Liver (tissue), 9 donors: ENCODE data around the gene OR8J3. TPM values are rescaled to one million over a fixed set of nuclear protein-coding genes. Genes with fewer than 3 reads are reported as not detected.

Source experiments
- DNase-seq: peaks from one replicate; pipeline ENCODE4 v3.0.0-alpha.2; 2017; ENCODE audit warnings: low spot score
- H3K27ac ChIP-seq, 2 donors: one replicate each; pipeline ENCODE4 v1.7.0; 2013; ENCODE audit warnings: inconsistent platforms in 2 of 2, low read length in 2 of 2, control low read depth in 1 of 2, low read depth in 1 of 2, mild to moderate bottlenecking in 1 of 2
- H3K27me3 ChIP-seq, 4 donors: one replicate each; pipeline versions ENCODE4 v1.6.1 to v1.7.0; 2013; ENCODE audit warnings: low read length in 3 of 4, inconsistent platforms in 1 of 4, mild to moderate bottlenecking in 1 of 4, moderate library complexity in 1 of 4; ENCODE audit not compliant: control insufficient read depth in 4 of 4, insufficient read depth in 4 of 4
- H3K36me3 ChIP-seq, 4 donors: one replicate each; pipeline versions ENCODE4 v1.6.1 to v1.7.0; 2013; ENCODE audit warnings: low read length in 3 of 4, mild to moderate bottlenecking in 3 of 4, low read depth in 1 of 4, moderate library complexity in 1 of 4; ENCODE audit not compliant: control insufficient read depth in 4 of 4, insufficient read depth in 3 of 4
- H3K4me1 ChIP-seq, 4 donors: one replicate each; pipeline versions ENCODE4 v1.6.1 to v1.7.0; 2013; ENCODE audit warnings: low read length in 3 of 4, mild to moderate bottlenecking in 3 of 4, moderate library complexity in 1 of 4; ENCODE audit not compliant: control insufficient read depth in 4 of 4, insufficient read depth in 4 of 4
- H3K4me3 ChIP-seq, 3 donors: one replicate each; pipeline versions ENCODE4 v1.6.1 to v1.7.0; 2013; ENCODE audit warnings: low read length in 3 of 3, control low read depth in 1 of 3, low read depth in 1 of 3, mild to moderate bottlenecking in 1 of 3
- H3K9ac ChIP-seq, 2 donors: one replicate each; pipeline ENCODE4 v1.7.0; 2013; ENCODE audit warnings: low read length in 2 of 2, mild to moderate bottlenecking in 2 of 2, moderate library complexity in 2 of 2, control low read depth in 1 of 2, low read depth in 1 of 2
- H3K9me3 ChIP-seq, 4 donors: one replicate each; pipeline versions ENCODE4 v1.6.1 to v1.7.0; 2013; ENCODE audit warnings: low read length in 3 of 4; ENCODE audit not compliant: control insufficient read depth in 4 of 4
- CTCF ChIP-seq: fragments of 150-350 bp; IDR thresholded peaks from 2 replicates; pipeline ENCODE4 v1.5.1; 2017; ENCODE audit warnings: improper control_type of control experiment, low read depth, low read length; ENCODE audit not compliant: missing input control
- EGR1 ChIP-seq, 2 donors: IDR thresholded peaks; 2 replicates each; pipeline ENCODE4 v1.6.1; 2016 to 2018; ENCODE audit warnings: antibody characterized with exemption in 2 of 2, low read depth in 2 of 2
- FOXA1 ChIP-seq: IDR thresholded peaks from 2 replicates; pipeline ENCODE4 v1.6.1; 2016; ENCODE audit warnings: antibody characterized with exemption
- FOXA2 ChIP-seq: IDR thresholded peaks from 2 replicates; pipeline ENCODE4 v1.6.1; 2016; ENCODE audit warnings: antibody characterized with exemption
- GABPA ChIP-seq, 2 donors: IDR thresholded peaks in 1 of 2; conservative IDR thresholded peaks in 1 of 2; 2 replicates each; pipeline ENCODE4 v1.6.1; 2016; ENCODE audit warnings: antibody characterized with exemption in 2 of 2, mild to moderate bottlenecking in 1 of 2, moderate library complexity in 1 of 2
- HNF4A ChIP-seq, 2 donors: conservative IDR thresholded peaks; 2 replicates each; pipeline ENCODE4 v1.6.1; 2016; ENCODE audit warnings: antibody characterized with exemption in 2 of 2, mild to moderate bottlenecking in 2 of 2
- HNF4G ChIP-seq: IDR thresholded peaks from 2 replicates; pipeline ENCODE4 v1.6.1; 2016; ENCODE audit warnings: antibody characterized with exemption
- JUND ChIP-seq, 2 donors: IDR thresholded peaks; 2 replicates each; pipeline ENCODE4 v1.6.1; 2016; ENCODE audit warnings: antibody characterized with exemption in 2 of 2
- MAX ChIP-seq: IDR thresholded peaks from 2 replicates; pipeline ENCODE4 v1.6.1; 2016; ENCODE audit warnings: antibody characterized with exemption
- NR2F2 ChIP-seq: IDR thresholded peaks from 2 replicates; pipeline ENCODE4 v1.6.1; 2016; ENCODE audit warnings: antibody characterized with exemption
- RAD21 ChIP-seq, 2 donors: IDR thresholded peaks; 2 replicates each; pipeline ENCODE4 v1.6.1; 2016; ENCODE audit warnings: antibody characterized with exemption in 2 of 2, mild to moderate bottlenecking in 2 of 2
- RXRA ChIP-seq, 2 donors: IDR thresholded peaks; 2 replicates each; pipeline ENCODE4 v1.6.1; 2017 to 2018; ENCODE audit warnings: antibody characterized with exemption in 2 of 2, mild to moderate bottlenecking in 1 of 2
- SP1 ChIP-seq: IDR thresholded peaks from 2 replicates; pipeline ENCODE4 v1.6.1; 2018; ENCODE audit warnings: antibody characterized with exemption, mild to moderate bottlenecking
- TAF1 ChIP-seq: conservative IDR thresholded peaks from 2 replicates; pipeline ENCODE4 v1.6.1; 2016; ENCODE audit warnings: antibody characterized with exemption, mild to moderate bottlenecking
- YY1 ChIP-seq: IDR thresholded peaks from 2 replicates; pipeline ENCODE4 v1.6.1; 2016; ENCODE audit warnings: antibody characterized with exemption, mild to moderate bottlenecking
- ZBTB33 ChIP-seq: IDR thresholded peaks from 2 replicates; pipeline ENCODE4 v1.6.1; 2016; ENCODE audit warnings: antibody characterized with exemption
- WGBS: extraction: QIAGEN DNeasy Blood & Tissue Kit; methylation state at CpG from one replicate; pipeline ENCODE4 v1.1.7; 2013; 5-methylcytosine and 5-hydroxymethylcytosine counted together
- polyA plus RNA-seq, 2 donors: library from polyadenylated mRNA; stranded (reverse) in 1 of 2; unstranded in 1 of 2; fragments of 200-250 nt in 1 of 2; fragments of >200 nt in 1 of 2; fragmentation: Nextera tagmentation in 1 of 2; extraction: Ambion mirVana in 1 of 2; gene quantifications; one replicate each; pipeline versions ENCODE4 v1.2.1 to v1.2.3, GENCODE V29; 2013 to 2015
- total RNA-seq, 2 donors: library from RNA; depleted of rRNA; stranded (reverse); fragments of >200 nt; gene quantifications; one replicate each; pipeline ENCODE4 v1.2.3, GENCODE V29; 2014
- TF ChIP-seq, protein P1 (sequence below): IDR thresholded peaks from 2 replicates; pipeline ENCODE4 v1.6.1; 2016; ENCODE audit warnings: antibody characterized with exemption
- TF ChIP-seq, protein P2 (sequence below): IDR thresholded peaks from 2 replicates; pipeline ENCODE4 v1.6.1; 2016; ENCODE audit warnings: antibody characterized with exemption, mild to moderate bottlenecking
- donor health status: healthy.
- donor health status: healthy.
- donor health status: healthy.
- donor health status: healthy.
- donor health status: healthy.

The OR8J3 gene
- total and polyA plus RNA-seq, 4 donors = not detected

DNA sequence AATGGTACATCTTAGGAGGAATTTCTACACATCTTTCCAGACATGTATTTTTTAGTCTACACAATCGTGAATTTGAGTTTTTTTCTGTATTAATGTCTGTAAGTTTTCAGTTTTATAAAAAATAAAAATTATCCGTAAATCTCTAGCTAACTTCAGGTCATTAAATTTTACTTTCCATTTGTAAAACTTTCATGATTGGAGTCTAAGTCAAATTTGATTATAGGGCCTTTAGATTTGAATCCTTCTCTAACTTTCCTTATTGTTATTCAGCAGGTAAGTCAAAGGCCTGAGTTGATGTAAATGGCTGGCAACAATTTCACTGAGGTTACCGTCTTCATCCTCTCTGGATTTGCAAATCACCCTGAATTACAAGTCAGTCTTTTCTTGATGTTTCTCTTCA is 47.0 kb downstream of the OR8J3 start, which contains the start of gene OR8I2:
TSS of gene OR8I2 (plus strand) at position 301 of the 400 bp plus-strand sequence. CDS start at position 301, 0 bp downstream.
- Histone ChIP-seq H3K27me3 (no peaks in the 10 kb centered on the region), H3K9me3 (no peaks in the 10 kb centered on the region), H3K9ac (no peak within 1 kb of the TSS), H3K4me1 (no peaks in the 10 kb centered on the region), H3K36me3 (no peaks in the 10 kb centered on the region), H3K4me3 (no peak within 1 kb of the TSS), H3K27ac (no peak within 1 kb of the TSS)
- DNase-seq = no peak
- 56% methylated on average over 3 of the region's 3 CpGs for WGBS
- TF ChIP-seq MAX (no peak), ZBTB33 (no peak), RAD21 (IDR thresholded peaks at IDR 0.05) (no peak), FOXA1 (no peak), YY1 (no peak), HNF4A (conservative IDR thresholded peaks at IDR 0.05) (no peak), SP1 (no peak), EGR1 (IDR thresholded peaks at IDR 0.05; ENCODE audit: low read depth in 2 of 2) (no peak), RXRA (IDR thresholded peaks at IDR 0.05) (no peak), FOXA2 (no peak), GABPA (IDR thresholded peaks at IDR 0.05 in 1 of 2, conservative IDR thresholded peaks at IDR 0.05 in 1 of 2) (no peak), CTCF (no peak), JUND (IDR thresholded peaks at IDR 0.05) (no peak), NR2F2 (no peak), HNF4G (no peak), TAF1 (no peak)
- TF ChIP-seq, protein P1, sequence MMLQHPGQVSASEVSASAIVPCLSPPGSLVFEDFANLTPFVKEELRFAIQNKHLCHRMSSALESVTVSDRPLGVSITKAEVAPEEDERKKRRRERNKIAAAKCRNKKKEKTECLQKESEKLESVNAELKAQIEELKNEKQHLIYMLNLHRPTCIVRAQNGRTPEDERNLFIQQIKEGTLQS = no peak
- TF ChIP-seq, protein P2, sequence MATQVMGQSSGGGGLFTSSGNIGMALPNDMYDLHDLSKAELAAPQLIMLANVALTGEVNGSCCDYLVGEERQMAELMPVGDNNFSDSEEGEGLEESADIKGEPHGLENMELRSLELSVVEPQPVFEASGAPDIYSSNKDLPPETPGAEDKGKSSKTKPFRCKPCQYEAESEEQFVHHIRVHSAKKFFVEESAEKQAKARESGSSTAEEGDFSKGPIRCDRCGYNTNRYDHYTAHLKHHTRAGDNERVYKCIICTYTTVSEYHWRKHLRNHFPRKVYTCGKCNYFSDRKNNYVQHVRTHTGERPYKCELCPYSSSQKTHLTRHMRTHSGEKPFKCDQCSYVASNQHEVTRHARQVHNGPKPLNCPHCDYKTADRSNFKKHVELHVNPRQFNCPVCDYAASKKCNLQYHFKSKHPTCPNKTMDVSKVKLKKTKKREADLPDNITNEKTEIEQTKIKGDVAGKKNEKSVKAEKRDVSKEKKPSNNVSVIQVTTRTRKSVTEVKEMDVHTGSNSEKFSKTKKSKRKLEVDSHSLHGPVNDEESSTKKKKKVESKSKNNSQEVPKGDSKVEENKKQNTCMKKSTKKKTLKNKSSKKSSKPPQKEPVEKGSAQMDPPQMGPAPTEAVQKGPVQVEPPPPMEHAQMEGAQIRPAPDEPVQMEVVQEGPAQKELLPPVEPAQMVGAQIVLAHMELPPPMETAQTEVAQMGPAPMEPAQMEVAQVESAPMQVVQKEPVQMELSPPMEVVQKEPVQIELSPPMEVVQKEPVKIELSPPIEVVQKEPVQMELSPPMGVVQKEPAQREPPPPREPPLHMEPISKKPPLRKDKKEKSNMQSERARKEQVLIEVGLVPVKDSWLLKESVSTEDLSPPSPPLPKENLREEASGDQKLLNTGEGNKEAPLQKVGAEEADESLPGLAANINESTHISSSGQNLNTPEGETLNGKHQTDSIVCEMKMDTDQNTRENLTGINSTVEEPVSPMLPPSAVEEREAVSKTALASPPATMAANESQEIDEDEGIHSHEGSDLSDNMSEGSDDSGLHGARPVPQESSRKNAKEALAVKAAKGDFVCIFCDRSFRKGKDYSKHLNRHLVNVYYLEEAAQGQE = no peak
